Measurements from ENCODE around the gene INPP5A.

The INPP5A gene

DNA sequence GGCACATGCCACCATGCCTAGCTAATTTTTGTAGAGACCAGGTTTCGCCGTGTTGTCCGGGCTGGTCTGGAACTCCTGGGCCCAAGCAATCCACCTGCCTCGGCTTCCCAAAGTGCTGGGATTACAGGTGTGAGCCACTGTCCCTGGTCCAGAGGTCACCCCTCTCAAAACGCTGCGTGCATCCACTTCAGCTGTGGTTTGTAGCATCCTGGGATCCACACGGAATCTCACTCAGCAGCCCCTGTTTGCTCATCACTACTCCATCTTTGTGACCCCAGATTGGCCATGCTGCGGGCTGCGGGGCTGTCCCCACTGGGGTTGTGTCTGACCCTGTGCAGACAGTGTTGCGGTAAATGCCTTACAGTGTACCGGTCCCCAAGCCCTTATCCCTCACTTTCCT lies 3.5 kb downstream of the INPP5A start:
- Histone ChIP-seq H3K4me3 (ENCODE audit: low read depth, low read length) (no peak overlapping the region), H3K36me3 (replicated peaks) (no peaks in the 10 kb centered on the region), H3K27ac (no peak overlapping the region), H3K27me3 (replicated peaks) (no peaks in the 10 kb centered on the region)
- TF ChIP-seq, protein P1, sequence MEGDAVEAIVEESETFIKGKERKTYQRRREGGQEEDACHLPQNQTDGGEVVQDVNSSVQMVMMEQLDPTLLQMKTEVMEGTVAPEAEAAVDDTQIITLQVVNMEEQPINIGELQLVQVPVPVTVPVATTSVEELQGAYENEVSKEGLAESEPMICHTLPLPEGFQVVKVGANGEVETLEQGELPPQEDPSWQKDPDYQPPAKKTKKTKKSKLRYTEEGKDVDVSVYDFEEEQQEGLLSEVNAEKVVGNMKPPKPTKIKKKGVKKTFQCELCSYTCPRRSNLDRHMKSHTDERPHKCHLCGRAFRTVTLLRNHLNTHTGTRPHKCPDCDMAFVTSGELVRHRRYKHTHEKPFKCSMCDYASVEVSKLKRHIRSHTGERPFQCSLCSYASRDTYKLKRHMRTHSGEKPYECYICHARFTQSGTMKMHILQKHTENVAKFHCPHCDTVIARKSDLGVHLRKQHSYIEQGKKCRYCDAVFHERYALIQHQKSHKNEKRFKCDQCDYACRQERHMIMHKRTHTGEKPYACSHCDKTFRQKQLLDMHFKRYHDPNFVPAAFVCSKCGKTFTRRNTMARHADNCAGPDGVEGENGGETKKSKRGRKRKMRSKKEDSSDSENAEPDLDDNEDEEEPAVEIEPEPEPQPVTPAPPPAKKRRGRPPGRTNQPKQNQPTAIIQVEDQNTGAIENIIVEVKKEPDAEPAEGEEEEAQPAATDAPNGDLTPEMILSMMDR (IDR thresholded peaks at IDR 0.05; ENCODE audit: low read depth, low read length, missing control alignments), result no peak
- no peak for DNase-seq
- in situ Hi-C loops (cut with HindIII; ENCODE audit: low pct_ligation_motif_present, low sequenced_read_pairs), result no loop called here

DNA sequence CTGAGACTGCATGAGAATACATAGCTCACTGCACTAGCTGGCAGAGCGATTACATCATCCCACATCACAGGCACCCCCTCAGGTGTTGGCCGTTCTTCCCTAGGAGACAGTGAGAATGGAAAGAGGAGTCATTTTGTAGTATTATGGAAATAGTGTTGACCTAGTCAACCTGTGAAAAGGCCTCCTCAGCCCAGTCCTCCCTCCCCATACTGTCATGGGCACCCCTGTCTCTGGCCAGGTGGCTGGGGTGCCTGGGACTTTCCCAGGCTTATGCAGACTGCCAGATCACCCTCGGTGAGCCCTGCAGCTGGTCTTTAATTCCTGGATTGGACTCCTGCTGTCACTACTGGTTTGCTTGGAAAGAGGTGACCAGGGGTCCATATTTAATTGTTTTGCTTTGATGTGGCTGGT lies 4.0 kb downstream of the INPP5A start:
- H3K27ac ChIP-seq, result no peak overlapping the region
- no peak for DNase-seq
- in situ Hi-C loops (cut with HindIII; ENCODE audit: low pct_ligation_motif_present, low sequenced_read_pairs), result no loop called here
- H3K36me3 ChIP-seq (replicated peaks), result no peaks in the 10 kb centered on the region
- TF ChIP-seq, protein P1 (IDR thresholded peaks at IDR 0.05; ENCODE audit: low read depth, low read length, missing control alignments), result no peak
- no peaks in the 10 kb centered on the region for H3K27me3 ChIP-seq (replicated peaks)
- H3K4me3 ChIP-seq (ENCODE audit: low read depth, low read length), result no peak overlapping the region

DNA sequence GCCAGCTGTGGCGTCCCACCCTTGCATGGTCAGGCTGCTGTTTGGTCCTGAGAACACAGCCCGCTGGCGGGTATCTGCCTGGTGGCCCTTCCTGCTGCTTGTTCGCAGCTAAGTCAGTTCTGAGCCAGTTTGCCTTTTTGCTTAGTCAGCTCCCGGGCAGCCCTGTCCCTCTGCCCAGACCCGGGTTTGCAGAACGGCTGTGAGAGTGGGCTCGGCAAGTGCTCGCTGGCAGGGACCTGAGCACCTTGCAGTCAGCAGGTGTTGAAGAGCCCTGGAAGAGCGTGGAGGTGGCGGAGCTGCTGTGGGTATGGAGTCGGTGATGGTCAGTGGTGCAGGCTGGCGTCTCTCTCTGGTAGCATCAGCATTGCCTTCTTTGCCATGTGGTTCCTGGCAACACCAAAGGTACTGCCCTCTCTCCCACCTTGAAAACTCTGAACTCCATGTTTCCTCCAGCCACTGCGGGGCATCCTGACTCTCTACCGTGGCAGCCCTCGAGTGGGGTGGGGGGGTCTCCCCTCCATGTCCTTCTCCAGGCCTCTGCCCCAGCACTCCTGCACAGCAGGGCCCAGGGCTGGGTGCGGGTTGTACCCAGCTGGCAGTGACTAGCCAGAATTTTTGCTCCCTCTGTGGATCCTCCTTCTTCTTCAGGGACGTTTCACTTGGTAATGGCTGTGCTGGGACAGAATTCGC lies 4.6 kb downstream of the INPP5A start:
- H3K36me3 ChIP-seq (replicated peaks), result no peaks in the 10 kb centered on the region
- H3K27me3 ChIP-seq (replicated peaks), result no peaks in the 10 kb centered on the region
- H3K4me3 ChIP-seq (ENCODE audit: low read depth, low read length), result no peak overlapping the region
- TF ChIP-seq, protein P1 (IDR thresholded peaks at IDR 0.05; ENCODE audit: low read depth, low read length, missing control alignments), result no peak
- no peak overlapping the region for H3K27ac ChIP-seq
- in situ Hi-C loops (cut with HindIII; ENCODE audit: low pct_ligation_motif_present, low sequenced_read_pairs), result no loop called here
- no peak for DNase-seq

DNA sequence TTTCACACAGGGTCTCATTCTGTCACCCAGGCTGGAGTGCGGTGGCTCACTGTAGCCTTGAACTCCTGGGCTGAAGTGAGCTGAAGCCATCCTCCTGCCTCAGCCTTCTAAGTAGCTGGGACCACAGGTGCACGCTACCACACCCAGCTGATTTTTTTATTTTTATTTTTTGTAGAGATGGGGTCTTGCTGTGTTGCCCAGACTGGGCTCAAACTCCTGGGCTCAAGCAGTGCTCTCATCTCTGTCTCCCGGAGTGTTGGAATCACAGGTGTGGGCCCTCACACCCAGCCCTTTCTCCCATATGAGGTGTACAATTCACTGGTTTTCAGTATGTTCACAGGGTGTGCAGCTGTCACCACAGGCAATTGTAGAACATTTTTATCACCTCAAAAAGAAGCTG lies 5.2 kb downstream of the INPP5A start:
- TF ChIP-seq, protein P1 (IDR thresholded peaks at IDR 0.05; ENCODE audit: low read depth, low read length, missing control alignments), result no peak
- DNase-seq, result no peak
- Histone ChIP-seq H3K36me3 (replicated peaks) (no peaks in the 10 kb centered on the region), H3K27ac (no peak overlapping the region), H3K4me3 (ENCODE audit: low read depth, low read length) (no peak overlapping the region), H3K27me3 (replicated peaks) (no peaks in the 10 kb centered on the region)
- in situ Hi-C loops (cut with HindIII; ENCODE audit: low pct_ligation_motif_present, low sequenced_read_pairs), result no loop called here

DNA sequence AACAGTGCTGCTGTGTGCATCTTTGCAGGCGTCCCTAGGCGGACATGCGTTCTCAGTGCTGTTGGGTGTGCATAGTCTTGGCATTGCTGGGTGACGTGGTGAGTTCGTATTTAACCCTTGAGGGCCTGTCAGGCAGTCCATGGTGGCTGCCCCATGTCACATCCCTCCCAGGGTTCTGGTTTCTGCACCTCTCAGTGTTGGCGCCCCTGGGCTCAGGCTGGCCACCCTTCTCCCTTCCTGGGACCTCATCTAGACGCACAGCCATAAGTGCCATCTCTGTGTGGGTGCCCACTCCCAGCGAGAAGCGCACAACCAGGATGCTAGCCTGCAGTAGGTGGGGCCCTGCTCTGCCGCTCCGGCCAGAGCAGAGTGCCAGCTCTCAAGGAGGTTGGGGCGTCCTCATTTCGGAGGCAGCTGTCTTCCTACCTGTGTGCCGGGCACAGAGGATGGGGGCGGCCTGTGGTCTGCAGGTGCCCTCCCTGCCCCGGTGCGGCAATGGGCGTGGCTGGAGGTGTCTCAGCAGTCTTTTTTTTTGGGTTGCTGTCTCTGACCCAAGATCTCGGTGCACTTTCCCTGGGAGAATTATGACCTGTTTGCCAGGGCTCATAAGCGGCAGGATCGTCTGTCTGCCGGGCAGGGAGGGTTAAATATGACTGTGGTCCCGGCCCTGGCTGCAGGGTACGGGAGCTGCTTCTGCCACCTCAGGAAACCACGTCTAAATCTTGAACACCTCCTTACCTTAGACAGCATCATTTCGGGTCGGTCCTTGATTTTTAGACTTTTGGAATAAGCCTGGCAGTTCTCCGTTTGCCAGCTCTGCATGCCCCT lies 6.5 kb downstream of the INPP5A start:
- in situ Hi-C loops (cut with HindIII; ENCODE audit: low pct_ligation_motif_present, low sequenced_read_pairs), result no loop called here
- TF ChIP-seq, protein P1 (IDR thresholded peaks at IDR 0.05; ENCODE audit: low read depth, low read length, missing control alignments), result no peak
- H3K27me3 ChIP-seq (replicated peaks), result no peaks in the 10 kb centered on the region
- H3K4me3 ChIP-seq (ENCODE audit: low read depth, low read length), result no peak overlapping the region
- no peak for DNase-seq
- no peaks in the 10 kb centered on the region for H3K36me3 ChIP-seq (replicated peaks)
- H3K27ac ChIP-seq, result no peak overlapping the region
